ENCODE data around the gene TUFM. TPM values are rescaled to one million over a fixed set of nuclear protein-coding genes. Genes with fewer than 3 reads are reported as not detected.

The TUFM gene
- total RNA-seq, 1 donor from 2014 or later: 74.0 TPM

DNA sequence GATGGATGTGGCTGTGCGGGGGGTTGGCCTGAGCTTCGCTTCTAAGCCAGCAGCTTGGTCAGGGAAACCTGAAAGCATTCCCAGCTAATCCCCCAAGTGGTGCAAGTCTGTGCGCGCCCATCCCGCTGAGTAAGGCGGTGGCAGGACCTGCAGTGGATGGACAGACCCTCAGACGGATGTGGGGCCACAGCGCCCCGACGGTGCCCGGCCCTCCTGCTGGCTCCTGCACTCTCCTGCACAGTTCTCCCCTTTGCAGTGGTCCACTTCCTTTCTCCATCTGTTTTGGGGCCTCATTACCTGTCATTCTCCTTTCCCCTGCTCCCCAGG lies 34.4 kb upstream of the TUFM start:
- H3K27ac Mint-ChIP-seq: peak overlapping the region; percentile 89
- Histone ChIP-seq H3K36me3 (no peaks in the 10 kb centered on the region), H3K9me3 (ENCODE audit: low read depth) (no peaks in the 10 kb centered on the region), H4K20me1 (ENCODE audit: low read depth) (peaks cover 4% of the 10 kb centered on the region), H3K9ac (no peak overlapping the region), H3K27me3 (peaks cover 5% of the 10 kb centered on the region), H2AFZ (replicated peaks) (peak overlapping the region; percentile 97), H3K79me2 (ENCODE audit: low read depth) (peaks cover 10% of the 10 kb centered on the region), H3K4me1 (peaks cover 21% of the 10 kb centered on the region), H3K27ac (no peak overlapping the region), H3K4me2 (peak overlapping the region; percentile 100), H3F3A (ENCODE audit: low read depth) (peaks cover 41% of the 10 kb centered on the region), H3K4me3 (peak overlapping the region; percentile 95)
- TF ChIP-seq EZH2 (IDR thresholded peaks at IDR 0.05) (no peak), EZH2phosphoT487 (IDR thresholded peaks at IDR 0.05) (no peak)
- TF ChIP-seq, protein P1, sequence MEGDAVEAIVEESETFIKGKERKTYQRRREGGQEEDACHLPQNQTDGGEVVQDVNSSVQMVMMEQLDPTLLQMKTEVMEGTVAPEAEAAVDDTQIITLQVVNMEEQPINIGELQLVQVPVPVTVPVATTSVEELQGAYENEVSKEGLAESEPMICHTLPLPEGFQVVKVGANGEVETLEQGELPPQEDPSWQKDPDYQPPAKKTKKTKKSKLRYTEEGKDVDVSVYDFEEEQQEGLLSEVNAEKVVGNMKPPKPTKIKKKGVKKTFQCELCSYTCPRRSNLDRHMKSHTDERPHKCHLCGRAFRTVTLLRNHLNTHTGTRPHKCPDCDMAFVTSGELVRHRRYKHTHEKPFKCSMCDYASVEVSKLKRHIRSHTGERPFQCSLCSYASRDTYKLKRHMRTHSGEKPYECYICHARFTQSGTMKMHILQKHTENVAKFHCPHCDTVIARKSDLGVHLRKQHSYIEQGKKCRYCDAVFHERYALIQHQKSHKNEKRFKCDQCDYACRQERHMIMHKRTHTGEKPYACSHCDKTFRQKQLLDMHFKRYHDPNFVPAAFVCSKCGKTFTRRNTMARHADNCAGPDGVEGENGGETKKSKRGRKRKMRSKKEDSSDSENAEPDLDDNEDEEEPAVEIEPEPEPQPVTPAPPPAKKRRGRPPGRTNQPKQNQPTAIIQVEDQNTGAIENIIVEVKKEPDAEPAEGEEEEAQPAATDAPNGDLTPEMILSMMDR (IDR thresholded peaks at IDR 0.05): no peak
- no peak for DNase-seq (ENCODE audit: low spot score)
- peaks cover 10% of the 10 kb centered on the region for H3K27me3 Mint-ChIP-seq (ENCODE audit: insufficient read depth, low read depth)
- H3K9me3 Mint-ChIP-seq: no peaks in the 10 kb centered on the region
- H3K4me3 Mint-ChIP-seq: peak overlapping the region; percentile 80
- peaks cover 54% of the 10 kb centered on the region for H3K4me1 Mint-ChIP-seq
- no peaks in the 10 kb centered on the region for H3K36me3 Mint-ChIP-seq

- H3K4me3 ChIP-seq: peak overlapping the region; percentile 95
- no peak for TF ChIP-seq EZH2 (IDR thresholded peaks at IDR 0.05)
- no peak for TF ChIP-seq EZH2phosphoT487 (IDR thresholded peaks at IDR 0.05)
- TF ChIP-seq, protein P1 (IDR thresholded peaks at IDR 0.05): no peak
- H3K79me2 ChIP-seq (ENCODE audit: low read depth): peaks cover 10% of the 10 kb centered on the region
- H3K27me3 ChIP-seq: peaks cover 5% of the 10 kb centered on the region
- peaks cover 21% of the 10 kb centered on the region for H3K4me1 ChIP-seq
- DNase-seq (ENCODE audit: low spot score): peak; percentile 96
- peak overlapping the region; percentile 100 for H3K4me2 ChIP-seq
- peaks cover 44% of the 10 kb centered on the region for H3F3A ChIP-seq (ENCODE audit: low read depth)
- peaks cover 8% of the 10 kb centered on the region for H4K20me1 ChIP-seq (ENCODE audit: low read depth)
- H3K27ac ChIP-seq: peak overlapping the region; percentile 36
- peak overlapping the region; percentile 97 for H2AFZ ChIP-seq (replicated peaks)
- Mint-ChIP-seq H3K36me3 (no peaks in the 10 kb centered on the region), H3K27me3 (ENCODE audit: insufficient read depth, low read depth) (peaks cover 10% of the 10 kb centered on the region), H3K27ac (peak overlapping the region; percentile 83), H3K4me3 (peak overlapping the region; percentile 94), H3K4me1 (peaks cover 54% of the 10 kb centered on the region), H3K9me3 (no peaks in the 10 kb centered on the region)
- H3K36me3 ChIP-seq: no peaks in the 10 kb centered on the region
- H3K9me3 ChIP-seq (ENCODE audit: low read depth): no peaks in the 10 kb centered on the region
- H3K9ac ChIP-seq: no peak overlapping the region
Measured at GRCh38 chr16:28879841-28880588, 33.9 kb upstream of the TUFM start.

DNA sequence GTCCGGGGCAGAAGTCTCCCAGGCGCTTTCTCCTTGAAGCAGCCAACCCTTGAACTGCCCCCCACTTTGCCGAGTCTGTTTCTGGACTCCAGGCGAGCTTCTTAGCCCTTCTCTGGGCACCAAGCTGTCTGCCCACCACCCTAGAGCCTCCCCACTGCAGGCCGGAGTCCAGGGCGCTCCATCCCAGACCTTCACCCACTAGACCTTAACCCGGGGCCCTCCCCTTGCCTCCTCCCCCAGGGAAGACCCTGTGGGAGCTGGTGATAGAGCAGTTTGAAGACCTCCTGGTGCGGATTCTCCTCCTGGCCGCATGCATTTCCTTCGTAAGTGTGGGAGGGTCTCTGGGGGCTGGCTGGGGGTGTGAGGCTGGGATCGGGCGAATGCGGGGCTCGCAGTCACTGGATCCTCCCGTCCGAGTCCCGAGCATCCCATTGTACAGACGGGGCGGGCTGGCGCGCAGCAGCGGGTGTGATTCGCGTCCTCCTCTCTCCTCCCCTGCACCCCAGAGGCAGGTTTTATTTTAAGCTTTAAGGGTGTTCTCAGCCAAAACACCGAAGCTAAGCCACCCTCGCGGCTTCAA lies 33.2 kb upstream of the TUFM start:
- H3K9ac ChIP-seq: peak overlapping the region; percentile 83
- H2AFZ ChIP-seq (replicated peaks): peak overlapping the region; percentile 97
- Mint-ChIP-seq H3K4me3 (peak overlapping the region; percentile 94), H3K27ac (no peak overlapping the region), H3K4me1 (peaks cover 54% of the 10 kb centered on the region), H3K27me3 (ENCODE audit: insufficient read depth, low read depth) (peaks cover 10% of the 10 kb centered on the region), H3K9me3 (no peaks in the 10 kb centered on the region), H3K36me3 (no peaks in the 10 kb centered on the region)
- H3K27me3 ChIP-seq: peaks cover 5% of the 10 kb centered on the region
- no peaks in the 10 kb centered on the region for H3K36me3 ChIP-seq
- TF ChIP-seq EZH2phosphoT487 (IDR thresholded peaks at IDR 0.05) (no peak), EZH2 (IDR thresholded peaks at IDR 0.05) (no peak)
- TF ChIP-seq, protein P1 (IDR thresholded peaks at IDR 0.05): no peak
- H3K9me3 ChIP-seq (ENCODE audit: low read depth): no peaks in the 10 kb centered on the region
- H3K79me2 ChIP-seq (ENCODE audit: low read depth): peaks cover 10% of the 10 kb centered on the region
- peak; percentile 16 for DNase-seq (ENCODE audit: low spot score)
- peaks cover 8% of the 10 kb centered on the region for H4K20me1 ChIP-seq (ENCODE audit: low read depth)
- H3K4me2 ChIP-seq: peak overlapping the region; percentile 100
- peaks cover 21% of the 10 kb centered on the region for H3K4me1 ChIP-seq
- H3F3A ChIP-seq (ENCODE audit: low read depth): peaks cover 44% of the 10 kb centered on the region
- H3K27ac ChIP-seq: no peak overlapping the region
- peak overlapping the region; percentile 95 for H3K4me3 ChIP-seq
